T-helper 2 cell (primary cell): Measurements from ENCODE around the gene KRT33A.
"Not testable (repeated sequence)": the region's sequence is repeated elsewhere in the genome, so short reads cannot be mapped to it uniquely, and the experiment has no call there.

Experiments used
- DNase-seq, 5 experiments: peaks; one replicate each; pipeline versions ENCODE4 v3.0.0 to v3.0.0-alpha.2; 2012 to 2022
- total RNA-seq, 2 donors: gene quantifications; one replicate each; lab custom pipeline; 2026; lab: John Stamatoyannopoulos, UW

Gene KRT33A
- total RNA-seq: 0 reads per million in 2 donors

- DNase-seq: not testable (repeated sequence)
Observed at GRCh38 chr17:41350381-41350878, at the start of gene KRT33A. KRT33A (minus strand) TSS chr17:41350828; CDS start chr17:41350767, 61 bp downstream.

GRCh38 chr17:41396996-41397660 lies 46.5 kb upstream of the KRT33A start, which contains the start of gene KRT31:
KRT31 (minus strand) TSS chr17:41397608; CDS start chr17:41397539, 69 bp downstream.
- no peak for DNase-seq

GRCh38 chr17:41396340-41396739 lies 45.7 kb upstream of the KRT33A start:
- no peak for DNase-seq

GRCh38 chr17:41395611-41396010 lies 45.0 kb upstream of the KRT33A start:
- DNase-seq: no peak

GRCh38 chr17:41395044-41395443 lies 44.4 kb upstream of the KRT33A start:
- DNase-seq: not testable (repeated sequence)

- DNase-seq: no peak
Observed at GRCh38 chr17:41394254-41394996, 43.8 kb upstream of the KRT33A start.

- DNase-seq: no peak
Observed at GRCh38 chr17:41393826-41394225, 43.2 kb upstream of the KRT33A start.

GRCh38 chr17:41393294-41393693 lies 42.7 kb upstream of the KRT33A start:
- DNase-seq: no peak

GRCh38 chr17:41392278-41392677 lies 41.6 kb upstream of the KRT33A start:
- no peak for DNase-seq

GRCh38 chr17:41391535-41391934 lies 40.9 kb upstream of the KRT33A start:
- DNase-seq: no peak

GRCh38 chr17:41390411-41390938 lies 39.8 kb upstream of the KRT33A start:
- no peak for DNase-seq

- no peak for DNase-seq
Observed at GRCh38 chr17:41387670-41388069, 37.0 kb upstream of the KRT33A start.

GRCh38 chr17:41386227-41386626 lies 35.6 kb upstream of the KRT33A start:
- no peak for DNase-seq

GRCh38 chr17:41383690-41384089 lies 33.1 kb upstream of the KRT33A start:
- DNase-seq: no peak

- no peak for DNase-seq
Observed at GRCh38 chr17:41382394-41382793, 31.8 kb upstream of the KRT33A start.

GRCh38 chr17:41381943-41382342 lies 31.3 kb upstream of the KRT33A start, which contains the start of gene KRT34:
KRT34 (minus strand) TSS chr17:41382306; CDS start chr17:41382246, 60 bp downstream.
- not testable (repeated sequence) for DNase-seq

GRCh38 chr17:41380091-41380490 lies 29.5 kb upstream of the KRT33A start:
- not testable (repeated sequence) for DNase-seq

- DNase-seq: no peak
Observed at GRCh38 chr17:41377546-41377945, 26.9 kb upstream of the KRT33A start.

- no peak for DNase-seq
Observed at GRCh38 chr17:41369713-41370112, 19.1 kb upstream of the KRT33A start, which contains the start of gene KRT33B. KRT33B (minus strand) TSS chr17:41369813; CDS start chr17:41369750, 63 bp downstream.

- DNase-seq: peak in 1 of 5 experiments; percentile 71
Observed at GRCh38 chr17:41369023-41369422, 18.4 kb upstream of the KRT33A start.

- DNase-seq: no peak
Observed at GRCh38 chr17:41367426-41368075, 16.9 kb upstream of the KRT33A start.

- DNase-seq: no peak
Observed at GRCh38 chr17:41366070-41366469, 15.4 kb upstream of the KRT33A start.

- DNase-seq: no peak
Observed at GRCh38 chr17:41363881-41364280, 13.3 kb upstream of the KRT33A start.
